SK-N-SH treated with all-trans-retinoic acid at 6 μM for 48 hours (cell line): ENCODE measurements around the gene TDRD9.

Experiments used
- ATAC-seq: fragments of 200-7000 bp; cut with Tn5 transposase; 3 replicates; pipeline ENCODE4 v1.9.1; 2020; ENCODE audit warnings: mild to moderate bottlenecking, moderate library complexity
- ARNTL ChIP-seq: fragments of 450-650 bp; formaldehyde crosslinking; IDR thresholded peaks from 2 replicates; pipeline ENCODE4 v1.5.0; 2020; ENCODE audit warnings: low read depth, mild to moderate bottlenecking, moderate library complexity, borderline replicate concordance
- BACH2 ChIP-seq: fragments of 250-450 bp; sonication (Bioruptor Pico); IDR thresholded peaks from 2 replicates; pipeline ENCODE4 v1.9.0; 2021; ENCODE audit warnings: mild to moderate bottlenecking, borderline replicate concordance
- CREB5 ChIP-seq: fragments of 250-450 bp; sonication (Bioruptor Pico); IDR thresholded peaks from 2 replicates; pipeline ENCODE4 v1.5.1; 2020; ENCODE audit warnings: low read depth, mild to moderate bottlenecking, moderate library complexity
- CSDC2 ChIP-seq: fragments of 250-450 bp; sonication (Bioruptor Pico); IDR thresholded peaks from 2 replicates; pipeline ENCODE4 v1.5.0; 2020; ENCODE audit warnings: mild to moderate bottlenecking, moderate library complexity
- ESRRG ChIP-seq: fragments of 250-450 bp; sonication (Bioruptor Pico); IDR thresholded peaks from 2 replicates; pipeline ENCODE4 v1.6.1; 2021; ENCODE audit warnings: mild to moderate bottlenecking
- GLIS3 ChIP-seq: fragments of 250-450 bp; sonication (Bioruptor Pico); IDR thresholded peaks from 2 replicates; pipeline ENCODE4 v1.5.0; 2020; ENCODE audit warnings: mild to moderate bottlenecking, moderate library complexity
- ISL1 ChIP-seq: fragments of 250-450 bp; sonication (Bioruptor Pico); IDR thresholded peaks from 2 replicates; pipeline ENCODE4 v2.1.2; 2022; ENCODE audit warnings: mild to moderate bottlenecking, moderate library complexity
- OSR1 ChIP-seq: fragments of 250-450 bp; sonication (Bioruptor Pico); IDR thresholded peaks from 2 replicates; pipeline ENCODE4 v1.8.0; 2022; ENCODE audit warnings: moderate library complexity, mild to moderate bottlenecking, inconsistent platforms
- PATZ1 ChIP-seq: fragments of 250-450 bp; sonication (Bioruptor Pico); IDR thresholded peaks from 2 replicates; pipeline ENCODE4 v1.8.0; 2020; ENCODE audit warnings: mild to moderate bottlenecking, moderate library complexity, borderline replicate concordance
- PPARA ChIP-seq: fragments of 250-450 bp; sonication (Bioruptor Pico); IDR thresholded peaks from 2 replicates; pipeline ENCODE4 v1.5.0; 2020; ENCODE audit warnings: mild to moderate bottlenecking, borderline replicate concordance
- SNAI2 ChIP-seq: fragments of 250-450 bp; sonication (Bioruptor Pico); IDR thresholded peaks from 2 replicates; pipeline ENCODE4 v1.5.0; 2020; ENCODE audit warnings: mild to moderate bottlenecking, moderate library complexity
- TCF4 ChIP-seq: fragments of 250-450 bp; sonication (Bioruptor Pico); IDR thresholded peaks from 2 replicates; pipeline ENCODE4 v1.8.0; 2021; ENCODE audit warnings: mild to moderate bottlenecking, moderate library complexity, borderline replicate concordance
- TOX ChIP-seq: fragments of 250-450 bp; sonication (Bioruptor Pico); IDR thresholded peaks from 2 replicates; pipeline ENCODE4 v1.8.0; 2021; ENCODE audit warnings: mild to moderate bottlenecking, moderate library complexity, borderline replicate concordance
- TSHZ2 ChIP-seq: fragments of 250-450 bp; sonication (Bioruptor Pico); IDR thresholded peaks from 2 replicates; pipeline ENCODE4 v1.5.0; 2020; ENCODE audit warnings: mild to moderate bottlenecking, moderate library complexity
- ZC3H10 ChIP-seq: fragments of 250-450 bp; sonication (Bioruptor Pico); IDR thresholded peaks from 2 replicates; pipeline ENCODE4 v1.5.1; 2021; ENCODE audit warnings: mild to moderate bottlenecking, moderate library complexity
- ZFP3 ChIP-seq: fragments of 250-450 bp; sonication (Bioruptor Pico); IDR thresholded peaks from 2 replicates; pipeline ENCODE4 v1.5.0; 2020; ENCODE audit warnings: mild to moderate bottlenecking, moderate library complexity
- ZFP30 ChIP-seq: fragments of 450-650 bp; formaldehyde crosslinking; IDR thresholded peaks from 2 replicates; pipeline ENCODE4 v1.5.0; 2022; ENCODE audit warnings: mild to moderate bottlenecking, moderate library complexity
- ZNF565 ChIP-seq: fragments of 450-650 bp; formaldehyde crosslinking; conservative IDR thresholded peaks from 2 replicates; pipeline ENCODE4 v1.5.0; 2020; ENCODE audit warnings: low read depth, mild to moderate bottlenecking, moderate library complexity
- ZNF70 ChIP-seq: fragments of 450-650 bp; formaldehyde crosslinking; IDR thresholded peaks from 2 replicates; pipeline ENCODE4 v1.5.0; 2020; ENCODE audit warnings: mild to moderate bottlenecking, moderate library complexity

TDRD9 gene

GRCh38 chr14:104099096-104100041, 171.1 kb downstream of the TDRD9 start (continued):
- TF ChIP-seq ESRRG (CRISPR knock-in tag) (no peak), ZC3H10 (CRISPR knock-in tag) (no peak)

GRCh38 chr14:104100171-104101085, 172.2 kb downstream of the TDRD9 start:
- TF ChIP-seq BACH2 (no peak), ZNF565 (CRISPR knock-in tag) (no peak), ARNTL (CRISPR knock-in tag) (no peak), TOX (CRISPR knock-in tag) (no peak), GLIS3 (CRISPR knock-in tag) (no peak), OSR1 (CRISPR knock-in tag) (no peak), ZFP30 (CRISPR knock-in tag) (no peak)
- ATAC-seq, result no peak

- ATAC-seq, result no peak
- TF ChIP-seq ISL1 (CRISPR knock-in tag), result no peak
- TF ChIP-seq CSDC2 (CRISPR knock-in tag), result no peak
- no peak for TF ChIP-seq TSHZ2 (CRISPR knock-in tag)
- TF ChIP-seq ESRRG (CRISPR knock-in tag), result no peak
- no peak for TF ChIP-seq ZFP3 (CRISPR knock-in tag)
- TF ChIP-seq SNAI2 (CRISPR knock-in tag), result no peak
- no peak for TF ChIP-seq TOX (CRISPR knock-in tag)
- no peak for TF ChIP-seq PATZ1
- no peak for TF ChIP-seq ZNF70 (CRISPR knock-in tag)
Observed at GRCh38 chr14:104101086-104101621, 172.9 kb downstream of the TDRD9 start.

GRCh38 chr14:104101651-104102281, 173.5 kb downstream of the TDRD9 start:
- ATAC-seq, result no peak
- TF ChIP-seq ARNTL (CRISPR knock-in tag) (no peak), CREB5 (CRISPR knock-in tag) (no peak), ESRRG (CRISPR knock-in tag) (no peak), PATZ1 (no peak), BACH2 (no peak), TSHZ2 (CRISPR knock-in tag) (no peak), CSDC2 (CRISPR knock-in tag) (no peak), TOX (CRISPR knock-in tag) (no peak), ISL1 (CRISPR knock-in tag) (no peak), ZNF565 (CRISPR knock-in tag) (no peak), PPARA (CRISPR knock-in tag) (no peak), ZFP3 (CRISPR knock-in tag) (no peak), TCF4 (CRISPR knock-in tag) (no peak), ZNF70 (CRISPR knock-in tag) (no peak)
